ENCODE results near the gene PRMT5.

DNA sequence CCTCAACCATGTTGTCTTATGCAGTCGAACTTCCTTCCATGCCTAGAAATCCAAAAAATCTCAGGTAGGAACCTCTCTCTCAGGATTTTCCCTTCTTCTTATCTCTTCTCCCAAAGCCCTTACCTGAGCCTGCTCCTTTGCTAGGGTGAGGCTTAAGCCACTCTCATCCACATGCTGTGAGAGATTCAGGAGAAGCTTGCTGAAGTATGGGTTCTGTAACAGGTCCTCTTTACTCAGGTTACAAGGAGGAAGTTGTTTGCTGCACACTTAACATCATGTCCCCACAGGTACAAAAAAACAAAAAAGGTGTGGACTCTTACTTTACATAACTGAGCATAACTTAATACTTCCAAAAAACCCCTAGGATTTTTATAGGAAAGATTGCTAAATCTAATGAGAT is 23.2 kb upstream of the PRMT5 start:
- no peak for TF ChIP-seq POLR2A (IDR thresholded peaks at IDR 0.05)
- TF ChIP-seq, protein P1, sequence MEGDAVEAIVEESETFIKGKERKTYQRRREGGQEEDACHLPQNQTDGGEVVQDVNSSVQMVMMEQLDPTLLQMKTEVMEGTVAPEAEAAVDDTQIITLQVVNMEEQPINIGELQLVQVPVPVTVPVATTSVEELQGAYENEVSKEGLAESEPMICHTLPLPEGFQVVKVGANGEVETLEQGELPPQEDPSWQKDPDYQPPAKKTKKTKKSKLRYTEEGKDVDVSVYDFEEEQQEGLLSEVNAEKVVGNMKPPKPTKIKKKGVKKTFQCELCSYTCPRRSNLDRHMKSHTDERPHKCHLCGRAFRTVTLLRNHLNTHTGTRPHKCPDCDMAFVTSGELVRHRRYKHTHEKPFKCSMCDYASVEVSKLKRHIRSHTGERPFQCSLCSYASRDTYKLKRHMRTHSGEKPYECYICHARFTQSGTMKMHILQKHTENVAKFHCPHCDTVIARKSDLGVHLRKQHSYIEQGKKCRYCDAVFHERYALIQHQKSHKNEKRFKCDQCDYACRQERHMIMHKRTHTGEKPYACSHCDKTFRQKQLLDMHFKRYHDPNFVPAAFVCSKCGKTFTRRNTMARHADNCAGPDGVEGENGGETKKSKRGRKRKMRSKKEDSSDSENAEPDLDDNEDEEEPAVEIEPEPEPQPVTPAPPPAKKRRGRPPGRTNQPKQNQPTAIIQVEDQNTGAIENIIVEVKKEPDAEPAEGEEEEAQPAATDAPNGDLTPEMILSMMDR (IDR thresholded peaks at IDR 0.05 in 4 of 5, conservative IDR thresholded peaks at IDR 0.05 in 1 of 5): no peak

All from gastrocnemius medialis (tissue), 4 donors.